Measurements from ENCODE around the gene TNFRSF1B. TPM values are rescaled to one million over a fixed set of nuclear protein-coding genes. Genes with fewer than 3 reads are reported as not detected.

The TNFRSF1B gene
- total and polyA plus RNA-seq, 5 donors from 2014 or later: 252 to 450 (median 394) TPM

- Histone ChIP-seq H3K27ac (ENCODE audit: insufficient read depth, low read length, poor library complexity, severe bottlenecking) (peak overlapping the region; percentile 91), H3K27me3 (ENCODE audit: control insufficient read depth, insufficient read depth, low read length) (no peaks in the 10 kb centered on the region), H3K4me1 (ENCODE audit: control insufficient read depth, insufficient read depth, low read length, poor library complexity, severe bottlenecking) (peaks cover 94% of the 10 kb centered on the region), H3K4me3 (ENCODE audit: low read depth, low read length) (peak overlapping the region; percentile 53), H3K9me3 (ENCODE audit: control insufficient read depth in 2 of 2, low read length in 2 of 2) (no peaks in the 10 kb centered on the region), H3K36me3 (ENCODE audit: control insufficient read depth, insufficient read depth, low read length) (no peaks in the 10 kb centered on the region)
- H3K4me3 Mint-ChIP-seq: peak overlapping the region; percentile 74 to 88 (median 84)
- H3K36me3 Mint-ChIP-seq: peaks cover 7% of the 10 kb centered on the region
- peak overlapping the region; percentile 94 to 97 (median 96) for H3K27ac Mint-ChIP-seq
- H3K9me3 Mint-ChIP-seq: peaks cover 0 to 3% (median 0%) of the 10 kb centered on the region in 7 donors
- peak; percentile 63 to 95 (median 70) for DNase-seq
- ATAC-seq (ENCODE audit: low read depth in 2 of 2): peak; percentile 74 to 78
- no peaks in the 10 kb centered on the region for H3K27me3 Mint-ChIP-seq
- peaks cover 27 to 96% (median 57%) of the 10 kb centered on the region in 4 donors for H3K4me1 Mint-ChIP-seq
Measured at GRCh38 chr1:12161662-12162458, 4.9 kb upstream of the TNFRSF1B start.

GRCh38 chr1:12162459-12163137, 4.2 kb upstream of the TNFRSF1B start:
- DNase-seq: no peak
- Histone ChIP-seq H3K36me3 (ENCODE audit: control insufficient read depth, insufficient read depth, low read length) (no peaks in the 10 kb centered on the region), H3K4me3 (ENCODE audit: low read depth, low read length) (peak overlapping the region; percentile 53), H3K9me3 (ENCODE audit: control insufficient read depth in 2 of 2, low read length in 2 of 2) (no peaks in the 10 kb centered on the region), H3K4me1 (ENCODE audit: control insufficient read depth, insufficient read depth, low read length, poor library complexity, severe bottlenecking) (peaks cover 87% of the 10 kb centered on the region), H3K27me3 (ENCODE audit: control insufficient read depth, insufficient read depth, low read length) (no peaks in the 10 kb centered on the region), H3K27ac (ENCODE audit: insufficient read depth, low read length, poor library complexity, severe bottlenecking) (peak overlapping the region; percentile 91)
- peak overlapping the region; percentile 94 to 97 (median 96) for H3K27ac Mint-ChIP-seq
- peaks cover 19 to 90% (median 53%) of the 10 kb centered on the region in 4 donors for H3K4me1 Mint-ChIP-seq
- no peaks in the 10 kb centered on the region for H3K27me3 Mint-ChIP-seq
- no peak for ATAC-seq (ENCODE audit: low read depth in 2 of 2)
- H3K9me3 Mint-ChIP-seq: peaks cover 0 to 3% (median 0%) of the 10 kb centered on the region in 7 donors
- H3K4me3 Mint-ChIP-seq: peak overlapping the region; percentile 40 to 88 (median 84)
- H3K36me3 Mint-ChIP-seq: peaks cover 4% of the 10 kb centered on the region

- no peaks in the 10 kb centered on the region for H3K9me3 ChIP-seq (ENCODE audit: control insufficient read depth in 2 of 2, low read length in 2 of 2)
- Mint-ChIP-seq H3K27me3 (no peaks in the 10 kb centered on the region), H3K4me1 (peaks cover 18 to 87% (median 50%) of the 10 kb centered on the region in 4 donors), H3K4me3 (peak overlapping the region; percentile 40 to 87 (median 81)), H3K9me3 (peaks cover 0 to 3% (median 0%) of the 10 kb centered on the region in 7 donors), H3K27ac (peak overlapping the region; percentile 94 to 97 (median 96)), H3K36me3 (peaks cover 8% of the 10 kb centered on the region)
- peaks cover 83% of the 10 kb centered on the region for H3K4me1 ChIP-seq (ENCODE audit: control insufficient read depth, insufficient read depth, low read length, poor library complexity, severe bottlenecking)
- peak overlapping the region; percentile 53 for H3K4me3 ChIP-seq (ENCODE audit: low read depth, low read length)
- peak overlapping the region; percentile 91 for H3K27ac ChIP-seq (ENCODE audit: insufficient read depth, low read length, poor library complexity, severe bottlenecking)
- no peaks in the 10 kb centered on the region for H3K27me3 ChIP-seq (ENCODE audit: control insufficient read depth, insufficient read depth, low read length)
- ATAC-seq (ENCODE audit: low read depth in 2 of 2) (no peak), DNase-seq (peak in 1 of 3 donors; percentile 76)
- no peaks in the 10 kb centered on the region for H3K36me3 ChIP-seq (ENCODE audit: control insufficient read depth, insufficient read depth, low read length)
Measured at GRCh38 chr1:12163210-12163609, 3.6 kb upstream of the TNFRSF1B start.

- Histone ChIP-seq H3K4me1 (ENCODE audit: control insufficient read depth, insufficient read depth, low read length, poor library complexity, severe bottlenecking) (peaks cover 83% of the 10 kb centered on the region), H3K27ac (ENCODE audit: insufficient read depth, low read length, poor library complexity, severe bottlenecking) (peak overlapping the region; percentile 91), H3K27me3 (ENCODE audit: control insufficient read depth, insufficient read depth, low read length) (no peaks in the 10 kb centered on the region), H3K4me3 (ENCODE audit: low read depth, low read length) (no peak overlapping the region), H3K36me3 (ENCODE audit: control insufficient read depth, insufficient read depth, low read length) (no peaks in the 10 kb centered on the region), H3K9me3 (ENCODE audit: control insufficient read depth in 2 of 2, low read length in 2 of 2) (no peaks in the 10 kb centered on the region)
- DNase-seq (no peak), ATAC-seq (ENCODE audit: low read depth in 2 of 2) (no peak)
- Mint-ChIP-seq H3K4me1 (peaks cover 12 to 84% (median 47%) of the 10 kb centered on the region in 4 donors), H3K27me3 (no peaks in the 10 kb centered on the region), H3K36me3 (peaks cover 14% of the 10 kb centered on the region), H3K9me3 (no peaks in the 10 kb centered on the region), H3K27ac (peak overlapping the region; percentile 78 to 95 (median 94)), H3K4me3 (peak overlapping the region; percentile 39 to 87 (median 50))
Measured at GRCh38 chr1:12164210-12164609, 2.6 kb upstream of the TNFRSF1B start.

- Histone ChIP-seq H3K9me3 (ENCODE audit: control insufficient read depth in 2 of 2, low read length in 2 of 2) (no peaks in the 10 kb centered on the region), H3K4me3 (ENCODE audit: low read depth, low read length) (no peak overlapping the region), H3K27me3 (ENCODE audit: control insufficient read depth, insufficient read depth, low read length) (no peaks in the 10 kb centered on the region), H3K4me1 (ENCODE audit: control insufficient read depth, insufficient read depth, low read length, poor library complexity, severe bottlenecking) (peaks cover 83% of the 10 kb centered on the region), H3K27ac (ENCODE audit: insufficient read depth, low read length, poor library complexity, severe bottlenecking) (peak overlapping the region; percentile 97), H3K36me3 (ENCODE audit: control insufficient read depth, insufficient read depth, low read length) (peaks cover 6% of the 10 kb centered on the region)
- peaks cover 23% of the 10 kb centered on the region for H3K36me3 Mint-ChIP-seq
- no peaks in the 10 kb centered on the region for H3K9me3 Mint-ChIP-seq
- no peaks in the 10 kb centered on the region for H3K27me3 Mint-ChIP-seq
- H3K27ac Mint-ChIP-seq: peak overlapping the region in 1 of 3 donors; percentile 95
- peaks cover 12 to 85% (median 52%) of the 10 kb centered on the region in 4 donors for H3K4me1 Mint-ChIP-seq
- DNase-seq (peak in 1 of 3 donors; percentile 1), ATAC-seq (ENCODE audit: low read depth in 2 of 2) (no peak)
- H3K4me3 Mint-ChIP-seq: peak overlapping the region in 3 of 4 donors; percentile 36 to 87 (median 39)
Measured at GRCh38 chr1:12165342-12165741, 1.4 kb upstream of the TNFRSF1B start.

- Histone ChIP-seq H3K27me3 (ENCODE audit: control insufficient read depth, insufficient read depth, low read length) (no peaks in the 10 kb centered on the region), H3K36me3 (ENCODE audit: control insufficient read depth, insufficient read depth, low read length) (peaks cover 6% of the 10 kb centered on the region), H3K27ac (ENCODE audit: insufficient read depth, low read length, poor library complexity, severe bottlenecking) (peak overlapping the region; percentile 97), H3K4me3 (ENCODE audit: low read depth, low read length) (peak overlapping the region; percentile 97), H3K4me1 (ENCODE audit: control insufficient read depth, insufficient read depth, low read length, poor library complexity, severe bottlenecking) (peaks cover 83% of the 10 kb centered on the region), H3K9me3 (ENCODE audit: control insufficient read depth in 2 of 2, low read length in 2 of 2) (no peaks in the 10 kb centered on the region)
- peak in 1 of 3 donors; percentile 60 for DNase-seq
- ATAC-seq (ENCODE audit: low read depth in 2 of 2): peak in 1 of 2 donors; percentile 9
- Mint-ChIP-seq H3K27ac (peak overlapping the region; percentile 95 to 100 (median 99)), H3K27me3 (peaks cover 5% of the 10 kb centered on the region), H3K9me3 (peaks cover 0 to 2% (median 0%) of the 10 kb centered on the region in 7 donors), H3K4me1 (peaks cover 16 to 83% (median 49%) of the 10 kb centered on the region in 4 donors), H3K4me3 (peak overlapping the region; percentile 99 to 100 (median 100)), H3K36me3 (peaks cover 32% of the 10 kb centered on the region)
Measured at GRCh38 chr1:12167493-12168429, 970 bp downstream of the TNFRSF1B start.

Data from CD4-positive, CD25-positive, alpha-beta regulatory T cell (primary cell).